ENCODE data around the gene YEATS2. TPM values are rescaled to one million over a fixed set of nuclear protein-coding genes. Genes with fewer than 3 reads are reported as not detected.

YEATS2 gene
- total and polyA plus RNA-seq, 2 experiments from 2014 or later = 15.2 to 72.8 TPM

DNA sequence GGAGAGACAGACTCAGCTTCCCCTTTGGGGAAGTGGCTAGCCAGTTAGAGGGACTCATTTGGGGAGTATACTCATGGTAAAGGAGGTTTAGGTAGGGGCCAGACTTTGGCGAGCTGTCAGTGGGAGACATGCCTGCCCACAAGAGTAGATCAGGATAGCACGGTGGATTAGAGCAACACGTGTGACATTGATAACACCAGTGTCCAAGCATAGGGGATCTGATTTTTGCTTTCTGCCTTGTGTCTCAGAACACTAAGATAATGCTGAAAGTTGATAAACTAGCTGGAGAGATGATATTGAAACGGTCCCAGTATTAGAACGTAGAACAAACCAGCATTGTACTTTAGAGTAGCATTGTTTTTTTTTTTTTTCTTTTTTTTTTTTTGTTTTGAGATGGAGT, 101.9 kb downstream of the YEATS2 start:
- no peak for TF ChIP-seq NANOG (IDR thresholded peaks at IDR 0.05; ENCODE audit: borderline replicate concordance)
- TF ChIP-seq ZNF114 (CRISPR knock-in tag; IDR thresholded peaks at IDR 0.05) = no peak
- no peak for TF ChIP-seq EZH2phosphoT487 (IDR thresholded peaks at IDR 0.05; ENCODE audit: unreplicated experiment)
- TF ChIP-seq, protein P1, sequence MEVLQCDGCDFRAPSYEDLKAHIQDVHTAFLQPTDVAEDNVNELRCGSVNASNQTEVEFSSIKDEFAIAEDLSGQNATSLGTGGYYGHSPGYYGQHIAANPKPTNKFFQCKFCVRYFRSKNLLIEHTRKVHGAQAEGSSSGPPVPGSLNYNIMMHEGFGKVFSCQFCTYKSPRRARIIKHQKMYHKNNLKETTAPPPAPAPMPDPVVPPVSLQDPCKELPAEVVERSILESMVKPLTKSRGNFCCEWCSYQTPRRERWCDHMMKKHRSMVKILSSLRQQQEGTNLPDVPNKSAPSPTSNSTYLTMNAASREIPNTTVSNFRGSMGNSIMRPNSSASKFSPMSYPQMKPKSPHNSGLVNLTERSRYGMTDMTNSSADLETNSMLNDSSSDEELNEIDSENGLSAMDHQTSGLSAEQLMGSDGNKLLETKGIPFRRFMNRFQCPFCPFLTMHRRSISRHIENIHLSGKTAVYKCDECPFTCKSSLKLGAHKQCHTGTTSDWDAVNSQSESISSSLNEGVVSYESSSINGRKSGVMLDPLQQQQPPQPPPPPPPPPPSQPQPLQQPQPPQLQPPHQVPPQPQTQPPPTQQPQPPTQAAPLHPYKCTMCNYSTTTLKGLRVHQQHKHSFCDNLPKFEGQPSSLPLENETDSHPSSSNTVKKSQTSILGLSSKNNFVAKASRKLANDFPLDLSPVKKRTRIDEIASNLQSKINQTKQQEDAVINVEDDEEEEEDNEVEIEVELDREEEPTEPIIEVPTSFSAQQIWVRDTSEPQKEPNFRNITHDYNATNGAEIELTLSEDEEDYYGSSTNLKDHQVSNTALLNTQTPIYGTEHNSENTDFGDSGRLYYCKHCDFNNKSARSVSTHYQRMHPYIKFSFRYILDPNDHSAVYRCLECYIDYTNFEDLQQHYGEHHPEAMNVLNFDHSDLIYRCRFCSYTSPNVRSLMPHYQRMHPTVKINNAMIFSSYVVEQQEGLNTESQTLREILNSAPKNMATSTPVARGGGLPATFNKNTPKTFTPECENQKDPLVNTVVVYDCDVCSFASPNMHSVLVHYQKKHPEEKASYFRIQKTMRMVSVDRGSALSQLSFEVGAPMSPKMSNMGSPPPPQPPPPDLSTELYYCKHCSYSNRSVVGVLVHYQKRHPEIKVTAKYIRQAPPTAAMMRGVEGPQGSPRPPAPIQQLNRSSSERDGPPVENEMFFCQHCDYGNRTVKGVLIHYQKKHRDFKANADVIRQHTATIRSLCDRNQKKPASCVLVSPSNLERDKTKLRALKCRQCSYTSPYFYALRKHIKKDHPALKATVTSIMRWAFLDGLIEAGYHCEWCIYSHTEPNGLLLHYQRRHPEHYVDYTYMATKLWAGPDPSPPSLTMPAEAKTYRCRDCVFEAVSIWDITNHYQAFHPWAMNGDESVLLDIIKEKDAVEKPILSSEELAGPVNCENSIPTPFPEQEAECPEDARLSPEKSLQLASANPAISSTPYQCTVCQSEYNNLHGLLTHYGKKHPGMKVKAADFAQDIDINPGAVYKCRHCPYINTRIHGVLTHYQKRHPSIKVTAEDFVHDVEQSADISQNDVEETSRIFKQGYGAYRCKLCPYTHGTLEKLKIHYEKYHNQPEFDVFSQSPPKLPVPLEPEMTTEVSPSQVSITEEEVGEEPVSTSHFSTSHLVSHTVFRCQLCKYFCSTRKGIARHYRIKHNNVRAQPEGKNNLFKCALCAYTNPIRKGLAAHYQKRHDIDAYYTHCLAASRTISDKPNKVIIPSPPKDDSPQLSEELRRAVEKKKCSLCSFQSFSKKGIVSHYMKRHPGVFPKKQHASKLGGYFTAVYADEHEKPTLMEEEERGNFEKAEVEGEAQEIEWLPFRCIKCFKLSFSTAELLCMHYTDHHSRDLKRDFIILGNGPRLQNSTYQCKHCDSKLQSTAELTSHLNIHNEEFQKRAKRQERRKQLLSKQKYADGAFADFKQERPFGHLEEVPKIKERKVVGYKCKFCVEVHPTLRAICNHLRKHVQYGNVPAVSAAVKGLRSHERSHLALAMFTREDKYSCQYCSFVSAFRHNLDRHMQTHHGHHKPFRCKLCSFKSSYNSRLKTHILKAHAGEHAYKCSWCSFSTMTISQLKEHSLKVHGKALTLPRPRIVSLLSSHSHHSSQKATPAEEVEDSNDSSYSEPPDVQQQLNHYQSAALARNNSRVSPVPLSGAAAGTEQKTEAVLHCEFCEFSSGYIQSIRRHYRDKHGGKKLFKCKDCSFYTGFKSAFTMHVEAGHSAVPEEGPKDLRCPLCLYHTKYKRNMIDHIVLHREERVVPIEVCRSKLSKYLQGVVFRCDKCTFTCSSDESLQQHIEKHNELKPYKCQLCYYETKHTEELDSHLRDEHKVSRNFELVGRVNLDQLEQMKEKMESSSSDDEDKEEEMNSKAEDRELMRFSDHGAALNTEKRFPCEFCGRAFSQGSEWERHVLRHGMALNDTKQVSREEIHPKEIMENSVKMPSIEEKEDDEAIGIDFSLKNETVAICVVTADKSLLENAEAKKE (CRISPR knock-in tag; IDR thresholded peaks at IDR 0.05) = no peak
- no peak for TF ChIP-seq REST (IDR thresholded peaks at IDR 0.05; ENCODE audit: unreplicated experiment)
- TF ChIP-seq STAT1 (IDR thresholded peaks at IDR 0.05; ENCODE audit: unreplicated experiment) = no peak
- no peak for TF ChIP-seq CREB1 (CRISPR knock-in tag; IDR thresholded peaks at IDR 0.05; ENCODE audit: low read depth)
- TF ChIP-seq EZH2 (IDR thresholded peaks at IDR 0.05; ENCODE audit: low read depth, unreplicated experiment) = no peak
- Histone ChIP-seq H4K20me1 (replicated peaks; ENCODE audit: insufficient read depth) (peaks cover 3% of the 10 kb centered on the region), H3K79me2 (replicated peaks; ENCODE audit: insufficient read depth) (no peaks in the 10 kb centered on the region), H3K9me2 (ENCODE audit: insufficient read depth) (no peaks in the 10 kb centered on the region), H3K27ac (ENCODE audit: low read depth) (no peak overlapping the region), H3K36me3 (ENCODE audit: insufficient read depth) (peaks cover 40% of the 10 kb centered on the region), H3F3A (replicated peaks; ENCODE audit: low read depth) (no peaks in the 10 kb centered on the region), H2AFZ (no peak overlapping the region), H3K4me2 (no peak overlapping the region), H3K27me3 (ENCODE audit: insufficient read depth) (no peaks in the 10 kb centered on the region), H3K4me3 (no peak overlapping the region), H3K4me1 (ENCODE audit: insufficient read depth) (no peaks in the 10 kb centered on the region)
- DNase-seq (ENCODE audit: low spot score) (no peak), ATAC-seq (no peak)
- Mint-ChIP-seq H3K4me1 (no peaks in the 10 kb centered on the region), H3K4me3 (no peak overlapping the region), H3K36me3 (ENCODE audit: low read depth) (peaks cover 72% of the 10 kb centered on the region), H3K27me3 (ENCODE audit: insufficient read depth, low read depth, poor library complexity) (peaks cover 7% of the 10 kb centered on the region), H3K27ac (no peak overlapping the region), H3K9me3 (no peaks in the 10 kb centered on the region; the same call in 2 of the 3 replicates)

All from GM23338 (cell line).